WTC11 (cell line): Measurements from ENCODE around the gene LRRC63.

Experiments
- CTCF ChIP-seq: fragments of 200-600 bp; IDR thresholded peaks from 2 replicates; pipeline ENCODE4 v1.8.0; 2022; ENCODE audit warnings: antibody characterized with exemption
- ZNF263 ChIP-seq: sonication (generic); formaldehyde crosslinking; IDR thresholded peaks from 2 replicates; pipeline ENCODE4 v1.8.1; 2022; ENCODE audit warnings: low read depth, mild to moderate bottlenecking, moderate library complexity, missing genetic modification reagents

- TF ChIP-seq CTCF (no peak), ZNF263 (no peak)
Observed at GRCh38 chr13:46170687-46171086, 41.0 kb upstream of the LRRC63 start.
